ENCODE measurements around the gene ATE1.
"Not testable (repeated sequence)": the region's sequence is repeated elsewhere in the genome, so short reads cannot be mapped to it uniquely, and the experiment has no call there.

Gene ATE1

DNA sequence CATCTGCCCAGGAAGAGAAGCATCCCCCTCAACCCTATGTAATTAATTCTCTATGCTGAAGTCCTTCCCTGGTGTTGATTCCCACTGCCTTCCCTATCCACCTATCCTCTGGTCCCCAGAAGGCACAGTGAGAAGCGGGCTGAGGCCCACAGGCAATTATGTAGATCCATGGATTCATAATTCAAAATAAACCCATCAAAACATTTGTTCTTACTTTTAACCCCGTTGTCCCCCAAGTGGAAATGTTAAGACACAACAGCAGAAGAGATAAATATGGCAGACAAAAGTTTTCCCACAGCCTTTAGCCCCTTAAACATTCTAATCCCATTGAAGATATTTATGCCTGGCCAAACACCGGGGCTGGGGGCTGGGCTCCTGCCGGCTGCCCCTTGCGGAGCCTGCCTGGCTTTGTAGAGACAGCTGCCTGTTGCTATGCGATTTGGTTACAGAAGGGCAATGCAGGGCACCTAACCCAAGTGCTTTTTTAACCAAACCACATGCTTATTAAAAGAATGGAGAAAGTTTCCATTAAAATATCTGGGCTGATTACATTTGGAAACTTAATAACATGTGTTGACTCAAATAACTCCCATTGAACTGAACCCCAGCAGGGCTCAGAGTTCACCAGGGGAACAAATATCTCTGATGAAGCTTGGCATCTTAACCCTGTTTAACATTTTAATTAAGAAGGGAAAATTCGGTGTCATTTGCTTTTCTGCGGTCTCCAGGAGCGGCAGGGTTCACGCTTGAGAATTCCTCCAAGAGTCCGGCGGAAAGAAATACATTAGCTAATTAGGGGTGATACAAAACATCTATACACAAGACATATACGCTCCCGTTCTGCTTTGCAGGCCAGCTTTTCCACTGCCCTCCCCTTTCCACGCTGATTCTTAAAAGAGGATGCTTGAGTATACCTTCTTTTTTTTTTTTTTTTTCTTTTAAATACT, 218.8 kb downstream of the ATE1 start:
- H3K27ac ChIP-seq (ENCODE audit: low read length) = no peak overlapping the region
- H3K9me3 ChIP-seq (ENCODE audit: insufficient read depth, low read length) = no peaks in the 10 kb centered on the region
- TF ChIP-seq, protein P1, sequence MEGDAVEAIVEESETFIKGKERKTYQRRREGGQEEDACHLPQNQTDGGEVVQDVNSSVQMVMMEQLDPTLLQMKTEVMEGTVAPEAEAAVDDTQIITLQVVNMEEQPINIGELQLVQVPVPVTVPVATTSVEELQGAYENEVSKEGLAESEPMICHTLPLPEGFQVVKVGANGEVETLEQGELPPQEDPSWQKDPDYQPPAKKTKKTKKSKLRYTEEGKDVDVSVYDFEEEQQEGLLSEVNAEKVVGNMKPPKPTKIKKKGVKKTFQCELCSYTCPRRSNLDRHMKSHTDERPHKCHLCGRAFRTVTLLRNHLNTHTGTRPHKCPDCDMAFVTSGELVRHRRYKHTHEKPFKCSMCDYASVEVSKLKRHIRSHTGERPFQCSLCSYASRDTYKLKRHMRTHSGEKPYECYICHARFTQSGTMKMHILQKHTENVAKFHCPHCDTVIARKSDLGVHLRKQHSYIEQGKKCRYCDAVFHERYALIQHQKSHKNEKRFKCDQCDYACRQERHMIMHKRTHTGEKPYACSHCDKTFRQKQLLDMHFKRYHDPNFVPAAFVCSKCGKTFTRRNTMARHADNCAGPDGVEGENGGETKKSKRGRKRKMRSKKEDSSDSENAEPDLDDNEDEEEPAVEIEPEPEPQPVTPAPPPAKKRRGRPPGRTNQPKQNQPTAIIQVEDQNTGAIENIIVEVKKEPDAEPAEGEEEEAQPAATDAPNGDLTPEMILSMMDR (IDR thresholded peaks at IDR 0.05; ENCODE audit: low read depth, low read length) = no peak
- TF ChIP-seq EZH2phosphoT487 (IDR thresholded peaks at IDR 0.05; ENCODE audit: low read depth) = no peak
- H3K36me3 ChIP-seq (replicated peaks; ENCODE audit: low read depth, low read length) = no peaks in the 10 kb centered on the region
- no peak overlapping the region for H2AFZ ChIP-seq (ENCODE audit: low read depth, low read length)
- no peak overlapping the region for H3K4me2 ChIP-seq (ENCODE audit: low read length)
- H3K9ac ChIP-seq (ENCODE audit: low read length) = no peak overlapping the region
- H3K27me3 ChIP-seq (ENCODE audit: low read depth, low read length) = no peaks in the 10 kb centered on the region; the same call in 1 of the 2 replicates
- no peak overlapping the region for H3K4me3 ChIP-seq (ENCODE audit: low read length)
- no peaks in the 10 kb centered on the region for H3K79me2 ChIP-seq (ENCODE audit: low read length)
- no peaks in the 10 kb centered on the region for H3K4me1 ChIP-seq (ENCODE audit: low read length)
- no peaks in the 10 kb centered on the region for H4K20me1 ChIP-seq (ENCODE audit: insufficient read depth, low read length)

DNA sequence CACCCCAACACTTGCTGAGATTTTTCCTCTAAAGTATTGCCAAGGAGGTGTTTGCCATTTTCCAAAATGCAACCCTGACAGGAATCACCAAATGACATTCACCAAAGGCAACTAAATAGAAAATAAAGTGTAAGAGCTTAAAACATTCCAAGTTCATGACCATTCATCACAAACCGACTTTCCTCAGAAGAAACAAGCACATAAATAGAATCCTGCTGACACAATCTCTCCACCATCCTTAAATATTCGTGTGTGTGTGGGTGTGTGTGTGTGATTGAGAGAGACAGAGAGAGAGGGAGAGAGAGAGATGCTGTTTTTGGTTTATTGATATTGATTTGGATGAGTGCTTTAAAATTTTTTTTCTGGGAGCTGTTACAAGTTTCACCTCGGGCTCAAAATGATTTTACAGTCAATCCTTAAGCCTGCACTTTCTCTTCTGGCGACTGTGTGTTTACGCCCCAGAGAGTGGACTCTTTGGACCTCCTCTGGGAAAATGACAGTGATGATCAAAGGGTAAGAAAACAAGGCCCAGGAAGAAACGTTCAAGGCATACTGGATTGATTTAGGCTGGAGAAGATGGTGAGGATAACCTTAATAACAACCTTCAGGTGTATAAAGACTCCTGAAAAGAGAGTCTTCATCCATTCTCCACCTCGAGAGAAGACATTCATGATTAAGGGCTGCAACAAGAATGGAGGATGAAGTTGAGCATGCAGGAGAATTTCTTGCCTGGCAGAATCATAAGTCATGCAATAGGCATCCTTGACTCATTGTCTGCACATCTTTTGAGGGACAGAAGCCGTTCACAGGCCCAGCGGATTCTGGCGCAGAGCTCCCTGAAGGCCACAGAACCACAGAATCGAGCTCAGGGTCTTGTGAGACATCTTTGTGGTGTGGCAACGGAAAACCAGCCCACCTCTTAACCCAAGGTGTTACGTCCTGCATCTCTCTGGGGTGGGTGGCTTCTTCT, 225.2 kb downstream of the ATE1 start:
- Histone ChIP-seq H2AFZ (ENCODE audit: low read depth, low read length) (no peak overlapping the region), H3K4me2 (ENCODE audit: low read length) (no peak overlapping the region), H3K79me2 (ENCODE audit: low read length) (no peaks in the 10 kb centered on the region), H3K36me3 (replicated peaks; ENCODE audit: low read depth, low read length) (no peaks in the 10 kb centered on the region), H3K4me1 (ENCODE audit: low read length) (no peaks in the 10 kb centered on the region), H3K27ac (ENCODE audit: low read length) (no peak overlapping the region), H4K20me1 (ENCODE audit: insufficient read depth, low read length) (no peaks in the 10 kb centered on the region), H3K27me3 (ENCODE audit: low read depth, low read length) (no peaks in the 10 kb centered on the region), H3K4me3 (ENCODE audit: low read length) (no peak overlapping the region), H3K9me3 (ENCODE audit: insufficient read depth, low read length) (no peaks in the 10 kb centered on the region), H3K9ac (ENCODE audit: low read length) (no peak overlapping the region)
- TF ChIP-seq, protein P1 (IDR thresholded peaks at IDR 0.05; ENCODE audit: low read depth, low read length) = no peak
- TF ChIP-seq EZH2phosphoT487 (IDR thresholded peaks at IDR 0.05; ENCODE audit: low read depth) = no peak

DNA sequence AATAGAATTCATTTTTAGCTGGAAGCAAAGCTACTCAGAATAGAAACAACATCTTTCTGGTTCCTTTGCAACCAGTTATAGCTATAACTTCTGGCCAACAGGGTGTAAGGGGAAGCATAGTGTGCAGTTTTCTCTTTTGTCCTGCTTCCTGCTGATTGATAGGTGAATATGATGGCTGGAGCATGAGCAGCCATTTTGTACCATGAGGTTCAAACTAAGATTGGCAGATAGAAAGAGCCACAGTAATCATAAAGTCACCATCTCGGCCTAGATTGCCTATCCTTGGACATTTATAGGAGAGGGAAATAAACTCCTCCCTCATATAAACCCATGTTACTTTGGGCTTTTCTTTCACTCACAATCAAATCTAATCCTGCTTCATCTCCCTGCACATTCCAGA, 227.4 kb downstream of the ATE1 start:
- no peaks in the 10 kb centered on the region for H4K20me1 ChIP-seq (ENCODE audit: insufficient read depth, low read length)
- no peak overlapping the region for H3K4me2 ChIP-seq (ENCODE audit: low read length)
- no peak overlapping the region for H2AFZ ChIP-seq (ENCODE audit: low read depth, low read length)
- TF ChIP-seq, protein P1 (IDR thresholded peaks at IDR 0.05; ENCODE audit: low read depth, low read length) = no peak
- no peak for TF ChIP-seq EZH2phosphoT487 (IDR thresholded peaks at IDR 0.05; ENCODE audit: low read depth)
- no peak overlapping the region for H3K4me3 ChIP-seq (ENCODE audit: low read length)
- H3K36me3 ChIP-seq (replicated peaks; ENCODE audit: low read depth, low read length) = no peaks in the 10 kb centered on the region
- no peaks in the 10 kb centered on the region for H3K9me3 ChIP-seq (ENCODE audit: insufficient read depth, low read length)
- H3K4me1 ChIP-seq (ENCODE audit: low read length) = no peaks in the 10 kb centered on the region; the same call in 1 of the 2 replicates
- H3K79me2 ChIP-seq (ENCODE audit: low read length) = no peaks in the 10 kb centered on the region
- H3K27me3 ChIP-seq (ENCODE audit: low read depth, low read length) = no peaks in the 10 kb centered on the region
- no peak overlapping the region for H3K9ac ChIP-seq (ENCODE audit: low read length)
- H3K27ac ChIP-seq (ENCODE audit: low read length) = no peak overlapping the region

DNA sequence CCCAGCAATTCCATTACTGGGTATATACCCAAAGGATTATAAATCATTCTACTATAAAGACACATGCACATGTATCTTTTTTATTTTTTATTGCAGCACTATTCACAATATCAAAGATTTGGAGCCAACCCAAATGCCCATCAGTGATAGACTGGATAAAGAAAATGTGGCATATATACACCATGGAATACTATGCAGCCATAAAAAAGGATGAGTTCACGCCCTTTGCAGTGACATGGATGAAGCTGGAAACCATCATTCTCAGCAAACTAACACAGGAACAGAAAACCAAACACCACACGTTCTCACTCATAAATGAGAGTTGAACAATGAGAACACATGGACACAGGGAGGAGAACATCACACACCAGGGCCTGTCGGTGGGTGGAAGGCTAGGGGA, 228.1 kb downstream of the ATE1 start:
- H3K4me1 ChIP-seq (ENCODE audit: low read length); H3K9ac ChIP-seq (ENCODE audit: low read length); H3K4me3 ChIP-seq (ENCODE audit: low read length); H4K20me1 ChIP-seq (ENCODE audit: insufficient read depth, low read length); H3K4me2 ChIP-seq (ENCODE audit: low read length); H3K27ac ChIP-seq (ENCODE audit: low read length); H2AFZ ChIP-seq (ENCODE audit: low read depth, low read length); H3K79me2 ChIP-seq (ENCODE audit: low read length); H3K27me3 ChIP-seq (ENCODE audit: low read depth, low read length); H3K9me3 ChIP-seq (ENCODE audit: insufficient read depth, low read length); H3K36me3 ChIP-seq (replicated peaks; ENCODE audit: low read depth, low read length): not testable (repeated sequence)
